ENCODE measurements around the gene ZNF106. TPM values are rescaled to one million over a fixed set of nuclear protein-coding genes. Genes with fewer than 3 reads are reported as not detected.
A peak's percentile ranks its signal among the peaks of the same experiment; 100 is the strongest.

ZNF106 gene
- total RNA-seq, 1 donor from 2014 or later, result 61.3 TPM

- H3K36me3 Mint-ChIP-seq (ENCODE audit: low read depth), result no peaks in the 10 kb centered on the region
- no peaks in the 10 kb centered on the region for H3K27me3 Mint-ChIP-seq (ENCODE audit: low read depth)
- no peak for DNase-seq (ENCODE audit: low read depth, low spot score)
- TF ChIP-seq, protein P1, sequence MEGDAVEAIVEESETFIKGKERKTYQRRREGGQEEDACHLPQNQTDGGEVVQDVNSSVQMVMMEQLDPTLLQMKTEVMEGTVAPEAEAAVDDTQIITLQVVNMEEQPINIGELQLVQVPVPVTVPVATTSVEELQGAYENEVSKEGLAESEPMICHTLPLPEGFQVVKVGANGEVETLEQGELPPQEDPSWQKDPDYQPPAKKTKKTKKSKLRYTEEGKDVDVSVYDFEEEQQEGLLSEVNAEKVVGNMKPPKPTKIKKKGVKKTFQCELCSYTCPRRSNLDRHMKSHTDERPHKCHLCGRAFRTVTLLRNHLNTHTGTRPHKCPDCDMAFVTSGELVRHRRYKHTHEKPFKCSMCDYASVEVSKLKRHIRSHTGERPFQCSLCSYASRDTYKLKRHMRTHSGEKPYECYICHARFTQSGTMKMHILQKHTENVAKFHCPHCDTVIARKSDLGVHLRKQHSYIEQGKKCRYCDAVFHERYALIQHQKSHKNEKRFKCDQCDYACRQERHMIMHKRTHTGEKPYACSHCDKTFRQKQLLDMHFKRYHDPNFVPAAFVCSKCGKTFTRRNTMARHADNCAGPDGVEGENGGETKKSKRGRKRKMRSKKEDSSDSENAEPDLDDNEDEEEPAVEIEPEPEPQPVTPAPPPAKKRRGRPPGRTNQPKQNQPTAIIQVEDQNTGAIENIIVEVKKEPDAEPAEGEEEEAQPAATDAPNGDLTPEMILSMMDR (conservative IDR thresholded peaks at IDR 0.05), result no peak
- no peak overlapping the region for H3K4me3 Mint-ChIP-seq
- peaks cover 14% of the 10 kb centered on the region for H3K4me1 Mint-ChIP-seq
- no peaks in the 10 kb centered on the region for H3K9me3 Mint-ChIP-seq
- peak overlapping the region; percentile 78 for H3K27ac Mint-ChIP-seq (ENCODE audit: unreplicated experiment)
These were observed 88.3 kb downstream of the ZNF106 start for GRCh38 chr15:42402455-42403205.

- H3K27me3 Mint-ChIP-seq (ENCODE audit: low read depth), result no peaks in the 10 kb centered on the region
- DNase-seq (ENCODE audit: low read depth, low spot score), result no peak
- no peaks in the 10 kb centered on the region for H3K9me3 Mint-ChIP-seq
- no peak overlapping the region for H3K4me3 Mint-ChIP-seq
- peaks cover 14% of the 10 kb centered on the region for H3K4me1 Mint-ChIP-seq
- H3K27ac Mint-ChIP-seq (ENCODE audit: unreplicated experiment), result peak overlapping the region; percentile 78
- H3K36me3 Mint-ChIP-seq (ENCODE audit: low read depth), result no peaks in the 10 kb centered on the region
- TF ChIP-seq, protein P1 (conservative IDR thresholded peaks at IDR 0.05), result no peak
These were observed 89.1 kb downstream of the ZNF106 start for GRCh38 chr15:42401544-42402454.

GRCh38 chr15:42395838-42396237 is 95.1 kb downstream of the ZNF106 start:
- Mint-ChIP-seq H3K27ac (ENCODE audit: unreplicated experiment) (peak overlapping the region; percentile 36), H3K36me3 (ENCODE audit: low read depth) (no peaks in the 10 kb centered on the region), H3K4me1 (peaks cover 8% of the 10 kb centered on the region), H3K4me3 (no peak overlapping the region), H3K9me3 (no peaks in the 10 kb centered on the region), H3K27me3 (ENCODE audit: low read depth) (no peaks in the 10 kb centered on the region)
- TF ChIP-seq, protein P1 (conservative IDR thresholded peaks at IDR 0.05), result no peak
- no peak for DNase-seq (ENCODE audit: low read depth, low spot score)

- no peaks in the 10 kb centered on the region for H3K36me3 Mint-ChIP-seq (ENCODE audit: low read depth)
- no peak for DNase-seq (ENCODE audit: low read depth, low spot score)
- peaks cover 8% of the 10 kb centered on the region for H3K4me1 Mint-ChIP-seq
- H3K4me3 Mint-ChIP-seq, result no peak overlapping the region
- TF ChIP-seq, protein P1 (conservative IDR thresholded peaks at IDR 0.05), result no peak
- H3K9me3 Mint-ChIP-seq, result no peaks in the 10 kb centered on the region
- H3K27me3 Mint-ChIP-seq (ENCODE audit: low read depth), result no peaks in the 10 kb centered on the region
- H3K27ac Mint-ChIP-seq (ENCODE audit: unreplicated experiment), result no peak overlapping the region
These were observed 96.8 kb downstream of the ZNF106 start for GRCh38 chr15:42394106-42394505.

- Mint-ChIP-seq H3K27me3 (ENCODE audit: low read depth) (no peaks in the 10 kb centered on the region), H3K27ac (ENCODE audit: unreplicated experiment) (peak overlapping the region; percentile 83), H3K9me3 (no peaks in the 10 kb centered on the region), H3K4me1 (peaks cover 8% of the 10 kb centered on the region), H3K36me3 (ENCODE audit: low read depth) (no peaks in the 10 kb centered on the region), H3K4me3 (no peak overlapping the region)
- TF ChIP-seq, protein P1 (conservative IDR thresholded peaks at IDR 0.05), result no peak
- peak; percentile 35 for DNase-seq (ENCODE audit: low read depth, low spot score)
These were observed 98.5 kb downstream of the ZNF106 start for GRCh38 chr15:42392309-42393024.
